ENCODE results near the gene SLX4. TPM values are rescaled to one million over a fixed set of nuclear protein-coding genes. Genes with fewer than 3 reads are reported as not detected.

SLX4 gene
- polyA plus RNA-seq, 1 of the 3 experiments (the other 2 are of a cell fraction) = 2.1 TPM

GRCh38 chr16:3590736-3591435 is 20.5 kb downstream of the SLX4 start:
- no peak for DNase-seq
- no peaks in the 10 kb centered on the region for H3K27me3 ChIP-seq (ENCODE audit: insufficient read depth)
- no peak overlapping the region for H3K9ac ChIP-seq
- no peak overlapping the region for H3K27ac ChIP-seq (ENCODE audit: low read depth in 2 of 2, low read length in 1 of 2)
- no peaks in the 10 kb centered on the region for H3K9me3 ChIP-seq
- 95% methylated on average over 25 of the region's 27 CpGs for WGBS (ENCODE audit: low lambda C conversion rate)
- H3F3A ChIP-seq (replicated peaks; ENCODE audit: insufficient read depth) = no peaks in the 10 kb centered on the region
- H3K9me2 ChIP-seq = no peaks in the 10 kb centered on the region
- H3K79me2 ChIP-seq (ENCODE audit: insufficient read depth) = no peaks in the 10 kb centered on the region
- H3K4me1 ChIP-seq (ENCODE audit: control insufficient read depth in 1 of 2, insufficient read depth in 2 of 2, low read depth in 1 of 2, low read length in 1 of 2) = no peaks in the 10 kb centered on the region
- ChIA-PET POLR2A (no interaction called here), CTCF (interaction anchor here (1.1 kb wide), 1 partner anchor 20 kb away, joined by 3 read pairs; no protein-coding TSS in a partner anchor)
- H2AFZ ChIP-seq (ENCODE audit: low read depth) = no peak overlapping the region
- no peak overlapping the region for H3K4me3 ChIP-seq (ENCODE audit: low read depth in 2 of 2, low read length in 1 of 2)
- TF ChIP-seq TEAD4 (IDR thresholded peaks at IDR 0.05; ENCODE audit: borderline replicate concordance, insufficient read depth) = no peak
- TF ChIP-seq TAF1 (IDR thresholded peaks at IDR 0.05; ENCODE audit: borderline replicate concordance, low read depth, low read length) = no peak
- TF ChIP-seq FOSL2 (IDR thresholded peaks at IDR 0.05; ENCODE audit: borderline replicate concordance, low read depth) = no peak
- no peak for TF ChIP-seq ZBTB33 (IDR thresholded peaks at IDR 0.05; ENCODE audit: borderline replicate concordance, low read depth)
- TF ChIP-seq RAD21 (IDR thresholded peaks at IDR 0.05; ENCODE audit: low read length) = no peak
- no peak for TF ChIP-seq REST (IDR thresholded peaks at IDR 0.05; ENCODE audit: low read depth, low read length)
- TF ChIP-seq USF2 (IDR thresholded peaks at IDR 0.05; ENCODE audit: borderline replicate concordance, low read depth, low read length) = no peak
- no peak for TF ChIP-seq POLR2AphosphoS5 (IDR thresholded peaks at IDR 0.05; ENCODE audit: low read depth, low read length)
- TF ChIP-seq IRF3 (IDR thresholded peaks at IDR 0.05; ENCODE audit: low read depth, low read length) = no peak
- no peak for TF ChIP-seq NRF1 (IDR thresholded peaks at IDR 0.05; ENCODE audit: low read depth, low read length)
- TF ChIP-seq MAX (IDR thresholded peaks at IDR 0.05; ENCODE audit: low read depth) = no peak
- no peak for TF ChIP-seq SIN3A (IDR thresholded peaks at IDR 0.05; ENCODE audit: borderline replicate concordance, low read depth, low read length)
- TF ChIP-seq SMC3 (IDR thresholded peaks at IDR 0.05; ENCODE audit: low read depth, low read length) = no peak
- peaks cover 0 to 2% of the 10 kb centered on the region in 2 experiments for H3K36me3 ChIP-seq (replicated peaks in 1 of 2; ENCODE audit: control insufficient read depth in 1 of 2, insufficient read depth in 2 of 2, low read length in 1 of 2)
- no peak overlapping the region for H3K4me2 ChIP-seq
- no peaks in the 10 kb centered on the region for H4K20me1 ChIP-seq (ENCODE audit: insufficient read depth)

Measured in SK-N-SH (cell line).